Measurements from ENCODE around the gene ATP11B.
A peak's percentile ranks its signal among the peaks of the same experiment; 100 is the strongest.

Gene ATP11B

GRCh38 chr3:182949688-182950087 is 156.4 kb downstream of the ATP11B start:
- DNase-seq (ENCODE audit: low read depth, low spot score): no peak

- no peak for DNase-seq (ENCODE audit: low read depth, low spot score)
These were observed 161.4 kb downstream of the ATP11B start for GRCh38 chr3:182954553-182955235.

GRCh38 chr3:182957226-182957625 is 163.9 kb downstream of the ATP11B start:
- DNase-seq (ENCODE audit: low read depth, low spot score): no peak

GRCh38 chr3:182957676-182958266 is 164.5 kb downstream of the ATP11B start:
- DNase-seq (ENCODE audit: low read depth, low spot score): no peak

- peak; percentile 31 for DNase-seq (ENCODE audit: low read depth, low spot score)
These were observed 166.4 kb downstream of the ATP11B start for GRCh38 chr3:182959474-182960350.

- DNase-seq (ENCODE audit: low read depth, low spot score): no peak
These were observed 168.9 kb downstream of the ATP11B start for GRCh38 chr3:182962166-182962565.

GRCh38 chr3:182964179-182964578 is 170.9 kb downstream of the ATP11B start:
- DNase-seq (ENCODE audit: low read depth, low spot score): no peak

- no peak for DNase-seq (ENCODE audit: low read depth, low spot score)
These were observed 172.6 kb downstream of the ATP11B start for GRCh38 chr3:182965861-182966366.

- DNase-seq (ENCODE audit: low read depth, low spot score): no peak
These were observed 174.2 kb downstream of the ATP11B start for GRCh38 chr3:182967218-182968204.

- DNase-seq (ENCODE audit: low read depth, low spot score): no peak
These were observed 176.0 kb downstream of the ATP11B start for GRCh38 chr3:182969277-182969676.

- DNase-seq (ENCODE audit: low read depth, low spot score): no peak
These were observed 176.5 kb downstream of the ATP11B start for GRCh38 chr3:182969853-182970252.

GRCh38 chr3:182970811-182971418 is 177.6 kb downstream of the ATP11B start:
- no peak for DNase-seq (ENCODE audit: low read depth, low spot score)
